RPMI8226 (cell line): ENCODE results near the gene PTPRH.
A peak's percentile ranks its signal among the peaks of the same experiment; 100 is the strongest.
"Not testable (repeated sequence)": the region's sequence is repeated elsewhere in the genome, so short reads cannot be mapped to it uniquely, and the experiment has no call there.

Experiments
- DNase-seq: peaks from one replicate; pipeline ENCODE4 v3.0.0-alpha.2; 2015

PTPRH gene

DNA sequence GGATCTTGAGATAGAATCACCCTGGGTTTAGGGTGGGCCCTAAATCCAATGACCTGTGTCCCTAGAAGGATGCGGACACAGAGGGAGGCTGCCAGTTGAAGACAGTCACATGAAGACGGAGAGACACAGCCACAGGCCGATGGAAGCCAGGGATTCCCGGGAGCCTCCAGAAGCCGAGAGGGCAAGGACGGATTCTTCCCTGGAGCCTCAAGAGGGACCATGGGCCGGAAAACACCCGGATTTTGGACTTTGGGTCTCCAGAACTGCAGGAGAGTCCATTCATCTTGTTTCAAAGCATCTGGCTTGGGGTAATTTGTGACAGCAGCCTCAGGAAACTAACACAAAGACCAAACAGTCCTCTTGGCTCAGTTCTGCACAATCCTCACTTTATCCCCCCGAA is 17.0 kb upstream of the PTPRH start:
- DNase-seq, result no peak

DNA sequence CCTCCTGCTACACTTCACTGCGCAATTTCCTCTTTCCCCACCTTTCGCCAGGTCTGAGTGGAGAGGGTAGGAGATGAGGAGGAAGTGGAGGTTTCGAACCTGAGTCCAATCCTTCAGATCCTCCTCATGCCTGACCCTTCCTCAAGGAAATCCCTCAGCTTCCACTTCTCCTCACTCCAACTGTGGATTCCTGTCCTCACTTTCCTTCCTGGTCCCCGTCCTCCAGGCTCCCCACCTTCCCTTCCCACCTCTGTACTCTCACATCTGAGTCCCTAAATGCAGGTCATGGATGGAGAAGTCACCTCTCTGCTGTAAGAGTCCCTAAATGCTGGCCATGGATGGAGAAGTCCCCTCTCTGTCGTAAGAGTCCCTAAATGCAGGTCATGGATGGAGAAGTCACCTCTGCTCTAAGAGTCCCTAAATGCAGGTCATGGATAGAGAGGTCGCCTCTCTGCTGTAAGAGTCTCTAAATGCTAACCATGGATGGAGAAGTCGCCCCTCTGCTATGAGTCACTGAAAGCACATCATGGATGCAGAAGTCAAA is 16.2 kb upstream of the PTPRH start:
- DNase-seq, result no peak

DNA sequence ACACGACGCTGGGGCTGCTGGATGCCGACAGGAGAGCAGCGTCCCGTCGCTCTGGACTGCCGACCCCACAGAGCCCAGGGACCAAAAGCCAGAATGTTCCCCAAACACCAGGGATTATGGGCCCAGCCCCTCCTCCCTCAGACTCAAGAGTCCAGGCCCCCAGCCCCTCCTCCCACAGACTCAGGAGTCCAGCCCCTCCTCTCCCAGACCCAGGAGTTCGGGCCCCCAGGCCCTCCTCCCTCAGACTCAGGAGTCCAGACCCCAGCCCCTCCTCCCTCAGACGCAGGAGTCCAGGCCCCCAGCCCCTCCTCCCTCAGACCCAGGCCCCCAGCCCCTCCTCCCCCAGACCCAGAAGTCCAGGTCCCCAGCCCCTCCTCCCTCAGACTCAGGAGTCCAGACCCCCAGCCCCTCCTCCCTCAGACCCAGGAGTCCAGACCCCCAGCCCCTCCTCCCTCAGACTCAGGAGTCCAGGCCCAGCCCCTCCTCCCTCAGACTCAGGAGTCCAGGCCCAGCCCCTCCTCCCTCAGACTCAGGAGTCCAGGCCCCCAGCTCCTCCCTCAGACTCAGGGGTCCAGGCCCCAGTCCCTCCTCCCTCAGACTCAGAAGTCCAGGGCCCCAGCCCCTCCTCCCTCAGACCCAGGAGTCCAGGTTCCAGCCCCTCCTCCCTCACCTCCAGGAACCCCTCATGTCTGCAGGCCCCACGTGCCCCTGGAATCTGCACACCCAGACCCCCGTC is 15.5 kb upstream of the PTPRH start:
- not testable (repeated sequence) for DNase-seq

DNA sequence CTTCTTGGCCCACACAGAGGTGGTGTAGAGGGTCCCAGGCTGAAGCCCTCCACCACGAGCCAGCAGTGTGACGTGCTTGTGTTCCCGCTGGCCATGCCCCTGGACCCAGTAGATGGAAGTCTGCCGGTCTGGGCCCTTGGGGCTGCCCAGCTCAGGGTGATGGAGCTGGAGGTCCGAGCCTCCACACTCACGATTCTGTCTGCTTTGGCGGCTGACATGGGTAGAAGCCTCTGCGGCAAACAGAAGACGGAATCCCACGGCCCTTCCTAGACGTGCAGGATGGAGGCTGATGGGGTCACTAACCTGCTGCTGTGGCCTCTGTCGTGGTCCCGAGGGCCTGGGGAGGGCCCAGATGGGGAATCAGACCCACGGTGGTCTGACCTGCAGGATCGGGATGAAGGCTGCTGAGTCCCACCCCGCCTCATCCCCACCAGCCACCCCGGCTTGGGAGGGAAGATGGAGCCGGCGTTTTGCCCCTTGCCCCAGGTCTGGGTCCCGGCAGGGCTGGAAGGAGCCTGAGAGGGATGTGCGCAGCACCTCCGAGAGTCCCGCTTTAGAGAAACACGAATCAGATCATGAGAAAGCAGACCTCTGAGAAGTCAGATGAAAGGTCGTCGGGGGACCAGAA is 14.9 kb upstream of the PTPRH start:
- no peak for DNase-seq

DNA sequence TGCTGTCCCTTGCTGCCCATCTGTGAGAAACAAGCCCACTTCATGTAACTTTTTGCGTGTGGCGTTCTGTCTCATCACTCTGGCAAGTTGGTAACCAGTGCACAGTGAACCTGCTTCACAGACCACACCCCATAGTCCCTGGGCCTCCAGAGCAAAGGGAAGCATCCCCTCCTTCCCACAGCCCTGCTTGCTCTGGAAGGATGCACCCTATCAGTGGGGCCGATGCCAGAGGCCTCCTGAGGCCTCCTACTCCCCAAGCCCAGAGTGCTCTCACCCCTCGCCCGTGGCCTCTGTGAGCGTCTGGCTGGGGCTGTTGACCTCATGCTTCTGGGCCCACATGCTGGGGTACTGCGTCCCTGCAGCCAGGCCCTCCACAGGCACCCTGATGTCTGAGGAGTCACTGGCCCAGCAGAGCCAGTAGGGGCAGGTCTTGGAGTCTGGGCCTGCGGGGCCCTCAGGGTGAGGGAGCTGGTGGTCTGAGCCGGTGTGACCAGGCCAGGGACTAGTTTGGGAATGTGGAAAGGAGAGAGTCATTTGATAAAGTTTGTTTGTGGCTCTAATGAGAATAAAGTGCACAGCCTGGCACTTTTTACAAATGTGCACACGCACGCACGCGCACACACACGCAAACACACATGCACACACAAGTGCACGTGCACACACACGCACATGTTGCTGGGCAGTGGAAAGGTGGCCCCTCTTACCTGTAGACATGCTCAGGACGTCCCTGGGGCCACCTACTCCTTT is 14.2 kb upstream of the PTPRH start:
- DNase-seq, result no peak

DNA sequence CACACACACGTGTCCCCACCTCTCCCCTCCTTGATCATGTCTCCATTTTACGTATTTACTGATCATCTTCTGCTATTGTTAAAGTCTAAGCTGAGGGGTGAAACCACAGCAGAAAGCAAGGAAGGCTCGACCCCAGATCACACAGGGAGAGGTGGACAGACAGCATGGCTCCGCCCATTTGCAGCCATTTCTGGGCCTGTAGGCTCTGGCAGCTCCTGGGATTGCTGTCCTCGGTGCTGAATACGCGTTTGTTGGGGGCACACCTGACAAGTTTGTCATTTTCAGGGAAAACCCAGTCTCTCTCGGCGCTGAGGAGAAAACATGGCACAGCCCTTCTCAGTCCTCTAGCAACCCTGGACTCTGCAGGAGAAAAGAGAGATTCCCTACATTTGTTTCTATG is 11.2 kb upstream of the PTPRH start:
- no peak for DNase-seq

DNA sequence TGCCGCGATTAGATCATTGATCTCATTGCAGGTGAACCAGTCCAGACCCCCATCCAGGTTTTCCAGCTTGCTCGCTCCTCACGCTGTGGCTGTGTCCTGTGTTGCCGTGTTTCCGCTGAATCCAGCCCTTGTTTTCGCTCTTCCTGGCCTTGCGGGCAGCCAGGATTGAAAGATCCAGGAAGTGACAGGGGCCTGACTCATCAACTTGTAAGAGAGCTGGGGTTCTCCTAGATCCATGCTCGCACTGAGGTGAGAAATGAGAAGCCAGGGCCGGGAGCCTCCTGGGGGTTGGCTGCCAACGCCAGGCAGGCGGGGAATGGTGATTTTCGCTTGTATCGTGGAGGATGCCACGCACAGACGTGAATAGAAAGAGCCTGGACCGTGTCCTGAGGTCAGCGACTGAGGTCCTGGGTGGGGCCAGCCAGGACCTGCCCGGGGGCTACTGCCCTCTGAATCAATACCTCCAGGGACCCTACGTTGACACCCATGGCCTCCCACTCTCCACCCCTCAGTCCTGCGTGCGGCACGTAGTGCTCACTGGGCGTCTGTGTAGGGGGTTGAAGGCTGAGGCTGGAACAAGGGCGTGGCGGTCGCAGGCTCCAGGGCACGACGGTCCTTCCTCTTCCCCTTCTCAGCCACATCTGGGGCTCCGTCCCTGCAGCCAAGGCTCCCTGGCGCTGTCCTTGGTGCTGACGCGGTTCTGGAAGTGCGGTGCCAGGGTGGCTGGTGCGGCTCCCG is 7.3 kb upstream of the PTPRH start:
- peak; percentile 77 for DNase-seq

DNA sequence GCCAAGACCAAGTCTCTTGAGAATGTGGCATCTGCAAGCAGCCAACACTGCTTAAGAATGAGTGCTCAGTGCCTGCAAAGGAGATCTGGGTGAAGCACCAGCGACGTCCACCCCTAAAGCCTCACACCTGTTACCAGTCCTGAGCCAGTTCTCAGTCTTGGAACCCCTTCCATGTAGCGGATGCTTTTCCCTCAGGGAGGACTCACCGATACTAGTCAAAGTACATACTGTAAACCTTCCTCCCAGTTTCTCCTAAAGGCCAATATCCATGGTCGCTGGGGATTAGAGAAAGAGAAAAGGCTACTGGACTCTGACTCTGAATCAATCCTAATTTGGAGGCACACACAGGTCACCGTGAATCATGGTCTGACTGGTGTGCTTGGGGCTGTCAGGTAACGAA is 4.2 kb upstream of the PTPRH start:
- no peak for DNase-seq

DNA sequence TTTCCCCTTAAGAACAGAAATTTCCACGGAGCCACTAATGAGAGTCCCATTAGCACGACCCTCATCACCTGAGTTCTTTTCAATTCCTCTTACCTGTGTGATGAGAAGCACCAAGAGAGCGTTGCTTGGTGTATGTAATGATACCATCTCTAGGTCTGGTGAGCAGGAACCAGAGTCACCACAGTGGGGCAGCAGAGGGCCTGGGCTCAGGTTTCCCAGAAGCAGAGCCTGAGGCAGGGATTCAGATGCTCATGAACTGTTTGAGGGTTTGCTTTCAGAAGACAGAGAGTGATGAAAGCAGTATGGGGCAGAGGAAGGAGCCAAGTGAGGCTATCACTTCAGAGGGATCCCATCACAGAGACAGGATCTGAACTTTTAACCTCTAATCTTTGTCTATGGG is 3.1 kb upstream of the PTPRH start:
- DNase-seq, result peak; percentile 69

DNA sequence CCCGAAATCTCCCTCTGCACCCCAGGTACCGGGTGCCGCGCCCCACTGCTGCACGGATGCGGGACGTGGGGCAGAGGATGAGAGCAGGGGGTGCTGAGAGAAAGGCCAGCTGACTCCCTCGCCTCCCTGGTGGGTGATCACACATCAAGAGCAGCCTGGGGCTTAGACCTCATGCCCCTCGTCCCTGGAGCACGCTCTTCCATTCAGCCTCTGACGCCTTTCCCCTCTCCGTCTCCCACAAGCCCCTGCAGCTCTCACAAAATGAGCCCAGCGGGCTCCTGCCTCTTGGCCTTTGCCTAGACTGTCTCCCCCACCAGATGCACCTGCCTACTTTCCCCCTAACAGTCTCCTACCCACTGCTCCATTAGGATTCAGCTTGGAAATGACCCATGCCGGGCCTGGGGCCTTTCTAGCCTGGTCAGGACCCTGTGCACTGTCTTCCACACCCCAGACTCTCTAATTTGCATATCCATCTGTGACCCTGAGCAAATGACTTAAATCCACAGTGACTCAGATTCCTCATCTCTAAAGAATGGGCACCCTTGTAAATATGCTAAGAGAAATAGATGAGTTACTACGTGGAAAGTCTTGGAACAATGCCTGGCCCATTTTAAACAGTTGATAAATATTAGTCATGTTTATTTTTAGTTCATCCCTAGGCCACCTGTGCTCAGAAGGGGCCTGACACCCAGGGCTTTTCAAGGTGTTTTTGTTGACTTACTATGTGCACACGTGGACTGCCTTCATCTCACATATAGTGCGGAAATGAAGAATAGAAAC is 582 bp upstream of the PTPRH start:
- peak; percentile 83 for DNase-seq

DNA sequence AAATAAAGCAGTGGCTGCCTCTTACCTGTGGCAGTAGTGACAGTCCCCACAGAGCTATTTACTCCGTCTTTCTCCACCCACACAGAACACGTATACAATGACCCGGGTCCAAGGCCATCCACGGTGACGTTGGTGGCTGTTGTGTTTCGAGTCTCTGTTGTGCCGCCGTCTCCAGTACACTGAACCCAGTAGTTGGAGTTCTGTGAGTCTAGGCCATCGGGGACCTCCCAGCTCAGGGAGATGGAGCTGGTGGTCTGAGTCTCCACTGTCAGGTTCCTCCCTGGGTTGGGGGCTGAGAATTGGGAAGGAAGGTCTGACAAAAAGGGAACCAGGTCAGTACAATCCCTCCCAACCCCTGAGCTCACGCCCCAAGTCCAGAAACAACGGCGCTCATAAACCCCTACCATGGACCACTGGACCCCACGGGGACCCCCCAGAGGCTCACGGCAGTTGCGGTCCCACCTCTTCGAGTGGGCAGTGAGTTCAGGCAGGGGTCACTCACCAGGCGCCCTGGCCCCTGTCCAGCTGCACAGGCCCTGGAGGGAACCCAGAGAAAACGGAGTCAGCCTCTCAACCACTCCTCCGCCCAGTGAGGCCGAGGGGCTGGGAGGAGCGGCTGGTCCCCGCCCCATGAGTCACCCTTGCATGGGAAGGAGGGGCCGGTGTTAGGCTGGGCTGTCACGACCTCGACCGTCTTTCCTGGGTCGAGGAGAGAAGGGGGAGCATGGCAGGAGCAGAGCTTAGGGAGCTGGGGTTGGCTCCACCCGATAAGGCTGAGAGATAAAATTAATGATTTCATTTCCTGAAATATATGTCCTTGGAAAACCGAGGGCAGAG is 2.4 kb downstream of the PTPRH start:
- peak; percentile 84 for DNase-seq

DNA sequence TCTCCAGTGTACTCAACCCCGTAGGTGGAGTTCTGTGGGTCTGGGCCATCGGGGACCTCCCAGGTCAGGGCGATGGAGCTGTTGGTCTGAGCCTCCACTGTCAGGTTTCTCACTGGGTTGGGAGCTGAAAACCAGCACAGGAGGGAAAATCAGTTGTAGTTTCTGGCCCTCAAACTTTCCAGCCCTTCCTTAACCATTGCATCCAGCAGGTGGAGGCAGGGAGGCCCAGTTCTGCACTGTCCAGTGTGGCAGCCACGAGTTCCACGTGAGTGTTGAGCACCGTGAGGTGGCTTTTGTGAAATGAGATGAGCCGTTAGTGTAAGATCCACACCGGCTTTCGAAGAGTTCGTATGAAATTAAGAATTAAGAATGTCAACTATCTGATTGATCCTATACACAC is 7.1 kb downstream of the PTPRH start:
- peak; percentile 28 for DNase-seq

DNA sequence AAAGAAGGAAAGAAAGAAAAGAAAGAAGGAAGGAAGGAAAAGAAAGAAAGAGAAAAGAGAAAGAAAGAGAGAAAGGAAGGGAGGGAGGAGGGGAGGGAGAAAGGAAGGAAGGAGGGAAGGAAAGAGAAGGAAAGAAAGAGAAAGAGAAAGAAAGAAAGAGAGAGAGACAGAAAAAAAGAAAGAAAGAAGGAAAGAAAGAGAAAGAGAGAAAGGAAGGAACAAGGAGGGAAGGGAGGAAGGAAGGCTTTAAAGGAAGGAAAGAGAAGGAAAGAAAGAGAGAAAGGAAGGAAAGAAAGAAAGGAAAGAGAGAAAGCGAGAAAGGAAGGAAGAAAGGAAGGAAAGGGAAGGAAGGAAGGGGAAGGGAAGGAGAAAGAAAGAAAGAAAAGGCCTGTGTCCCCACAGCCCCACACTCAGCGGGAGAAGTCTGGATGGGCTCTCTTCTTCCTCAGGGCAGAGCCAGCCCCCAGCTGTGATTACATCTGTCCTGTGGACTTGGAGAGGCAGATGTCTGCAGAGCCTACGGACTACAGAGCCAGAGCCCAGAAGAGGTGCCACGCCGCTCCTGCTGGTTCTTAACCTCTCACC is 9.6 kb downstream of the PTPRH start:
- DNase-seq, result no peak

DNA sequence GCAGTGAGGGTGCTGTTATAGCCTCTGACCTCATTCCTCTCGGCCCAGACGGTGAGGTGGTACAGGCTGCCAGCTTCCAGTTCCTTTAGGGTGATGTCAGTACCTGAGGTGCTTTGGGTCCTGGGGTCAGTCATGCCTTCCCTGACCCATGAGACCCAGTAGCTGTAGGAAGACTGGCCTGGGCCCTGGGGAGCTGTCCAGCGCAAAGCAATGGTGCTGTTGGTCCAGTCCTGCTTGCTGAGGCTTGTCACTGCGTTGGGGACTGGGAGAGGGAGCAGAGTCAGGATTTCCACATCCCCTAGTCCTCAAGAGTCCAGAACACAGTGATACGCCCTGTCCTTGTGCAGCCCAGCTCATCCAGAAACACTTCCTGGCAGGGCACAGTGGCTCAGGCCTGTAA is 10.7 kb downstream of the PTPRH start:
- no peak for DNase-seq

DNA sequence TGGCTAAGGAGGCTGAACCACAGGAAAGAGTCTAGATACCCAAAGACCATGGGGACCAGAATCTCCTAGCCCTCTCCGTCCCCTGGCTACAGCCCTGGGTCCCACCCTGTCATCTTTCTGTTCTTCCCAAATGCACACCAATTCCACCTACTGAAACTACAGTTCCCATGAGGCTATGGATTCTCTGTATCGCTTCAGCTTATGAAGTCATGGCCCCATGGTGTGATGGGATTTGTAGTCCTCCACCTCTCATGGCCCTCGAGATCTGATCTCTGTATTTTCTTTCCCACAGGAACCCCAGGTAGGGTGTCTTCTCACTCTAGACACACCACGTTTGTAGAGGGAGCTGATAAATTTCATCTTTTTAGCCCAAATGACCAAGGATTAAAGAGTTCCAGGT is 11.8 kb downstream of the PTPRH start:
- peak; percentile 41 for DNase-seq

DNA sequence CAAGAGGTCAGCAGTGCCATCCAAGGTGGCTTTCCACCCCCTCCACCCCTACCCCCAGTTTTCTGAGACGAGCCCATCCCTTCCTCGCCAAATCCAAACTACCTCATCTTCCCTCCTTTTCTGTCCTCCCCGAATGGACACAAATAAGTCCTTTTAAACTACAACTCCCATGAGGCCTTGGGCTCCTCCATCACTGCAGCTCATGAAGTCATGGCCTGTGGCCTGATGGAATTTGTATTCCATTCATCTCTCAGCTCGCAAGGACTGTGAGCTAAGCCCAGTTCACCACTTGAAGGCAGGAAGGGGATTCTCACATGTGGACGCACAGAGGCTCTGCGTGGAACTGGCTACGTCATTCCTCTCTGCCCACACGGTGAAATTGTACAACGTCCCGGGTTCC is 12.5 kb downstream of the PTPRH start:
- peak; percentile 29 for DNase-seq

DNA sequence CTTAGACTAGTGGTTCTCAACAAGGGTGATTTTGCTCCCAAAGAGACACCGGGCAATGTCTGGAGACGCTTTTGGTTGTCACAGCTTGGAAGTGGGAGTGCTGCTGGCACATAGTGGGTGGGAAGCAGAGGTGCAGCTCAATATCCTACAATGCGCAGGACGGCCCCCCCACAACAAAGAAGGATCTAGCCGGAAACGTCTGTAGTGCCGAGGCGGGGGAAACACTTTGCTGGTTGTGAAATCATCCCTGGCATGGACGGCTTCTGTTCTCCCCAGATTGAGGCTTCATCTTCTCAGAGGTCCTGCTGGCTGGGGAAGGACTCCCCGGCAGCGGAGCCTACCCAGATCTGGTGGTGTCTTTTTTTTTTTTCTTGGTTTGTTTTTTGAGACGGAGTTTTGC is 15.8 kb downstream of the PTPRH start:
- DNase-seq, result no peak

DNA sequence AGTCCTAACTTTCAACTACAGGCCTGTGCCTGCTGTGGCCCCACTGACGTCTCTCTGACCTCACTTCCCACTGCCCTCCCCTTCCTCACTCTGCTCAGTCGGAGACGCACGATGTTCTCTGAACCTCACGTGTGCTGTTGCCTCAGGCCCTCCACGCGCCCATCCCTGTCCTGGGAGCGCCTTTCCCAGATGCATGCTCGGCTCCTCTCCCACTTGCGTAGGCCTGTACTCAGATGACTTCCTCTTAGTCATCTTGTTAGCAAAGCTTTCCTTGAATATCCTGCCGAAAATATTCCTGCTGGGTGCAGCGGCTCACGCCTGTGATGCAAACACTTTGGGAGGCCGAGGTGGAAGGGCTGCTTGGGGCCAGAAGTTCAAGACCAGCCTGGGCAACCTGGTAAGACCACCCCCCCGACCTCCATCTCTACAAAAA is 19.9 kb downstream of the PTPRH start:
- no peak for DNase-seq

DNA sequence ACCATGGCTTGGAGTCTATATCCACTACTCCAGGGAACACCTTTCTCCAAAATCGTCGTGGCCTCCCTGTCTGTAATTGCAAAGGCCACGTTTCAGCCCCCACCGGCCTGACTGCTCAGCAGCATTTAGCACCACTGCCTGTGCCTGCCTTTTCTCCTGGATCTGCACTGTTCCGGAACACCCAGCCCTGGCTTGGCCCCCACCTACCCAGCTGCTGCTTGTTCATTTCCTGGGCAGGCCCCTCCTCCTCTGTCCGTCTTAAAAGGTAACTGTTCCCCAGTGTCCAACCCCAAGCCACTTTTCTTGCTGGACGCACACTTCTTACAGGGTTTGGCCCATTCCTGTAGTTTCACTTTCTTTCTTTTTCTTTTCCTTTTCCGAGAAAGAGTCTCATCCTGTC is 20.7 kb downstream of the PTPRH start:
- DNase-seq, result no peak

DNA sequence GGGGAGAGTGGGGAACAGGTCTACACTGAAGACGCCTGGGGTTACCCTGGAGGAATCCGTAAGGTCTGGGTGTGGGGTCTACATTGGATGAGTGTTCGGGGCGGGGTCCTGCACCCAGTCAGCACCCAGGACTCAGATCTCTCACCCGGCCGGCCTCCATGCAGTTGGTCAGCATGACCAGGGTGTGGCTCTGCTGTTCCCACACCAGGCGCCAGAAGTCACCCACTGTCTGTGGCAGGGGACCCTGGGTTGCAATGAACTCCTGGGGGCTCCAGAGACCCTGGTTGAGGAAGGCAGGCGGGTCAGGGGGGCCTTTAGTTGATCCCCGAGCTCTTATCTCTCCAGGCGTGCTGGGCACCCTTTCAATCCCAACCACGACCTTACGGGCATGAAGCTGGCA is 23.2 kb downstream of the PTPRH start:
- DNase-seq, result no peak

DNA sequence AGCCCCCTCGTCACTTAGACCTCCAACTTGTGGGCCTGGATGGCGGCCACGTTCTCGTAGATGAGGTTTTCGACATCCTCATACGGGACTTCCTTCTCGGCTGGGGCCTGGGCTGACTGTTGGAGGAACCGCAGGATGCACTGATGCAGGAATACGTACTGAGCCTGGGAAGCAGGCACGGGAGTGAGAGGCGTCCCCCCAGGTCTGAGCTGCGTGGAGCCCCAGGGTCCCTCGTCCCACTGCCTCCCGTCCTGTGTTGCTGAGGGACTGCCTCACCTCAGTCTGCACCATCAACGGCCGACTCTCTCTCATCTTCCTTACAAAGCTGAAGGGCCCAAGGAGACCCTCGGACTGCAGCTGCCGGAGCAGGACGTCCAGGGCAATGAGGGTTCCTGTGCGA is 27.6 kb downstream of the PTPRH start:
- DNase-seq, result no peak
